ENCODE measurements around the gene DNHD1.

The DNHD1 gene

DNA sequence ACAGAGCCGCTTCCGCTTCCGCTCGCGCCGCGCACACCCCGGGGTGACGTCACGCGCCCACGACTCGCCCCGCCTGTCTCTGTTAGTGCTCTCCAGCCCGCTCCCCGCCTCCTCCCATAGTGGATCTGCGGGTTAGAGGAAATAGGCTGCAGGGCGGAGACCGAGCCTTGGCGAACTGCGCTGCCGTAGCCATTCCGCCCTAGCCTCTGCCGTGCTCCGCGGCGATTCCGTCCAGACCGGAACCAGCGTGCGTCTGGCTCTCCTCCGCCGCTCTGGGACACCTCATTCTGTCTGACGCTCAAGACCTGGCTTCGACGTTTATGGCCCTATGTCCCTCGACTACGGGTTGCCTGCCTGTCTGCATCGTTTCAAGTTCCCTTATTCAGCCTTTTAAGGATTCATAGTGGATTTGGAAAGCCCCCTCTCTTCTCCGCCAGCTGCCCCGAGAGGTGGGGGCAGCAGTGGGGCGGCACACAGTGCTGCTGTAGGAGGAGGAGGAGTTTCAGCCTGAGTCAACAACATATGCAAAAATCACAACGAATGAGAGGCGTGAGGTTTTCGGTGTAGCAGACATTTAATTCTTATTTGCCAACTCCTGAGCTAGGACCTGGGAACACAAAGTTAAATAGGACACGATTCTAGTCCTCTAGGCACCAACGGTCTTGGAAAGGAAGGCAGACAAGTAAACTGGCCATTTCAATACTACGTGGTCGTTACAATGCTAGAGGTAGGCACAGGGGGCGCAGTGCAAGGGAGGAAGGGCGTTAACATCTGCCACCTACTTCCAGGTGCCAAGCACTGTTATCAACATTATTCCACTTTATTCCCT is 115.3 kb downstream of the DNHD1 start, which contains the start of gene TAF10:
Gene TAF10, minus strand, starts transcription at position 4 of the 829 bp plus-strand sequence. CDS start 27 bp downstream, outside the sequence.
- peak; percentile 91 for DNase-seq (ENCODE audit: low read depth)

- DNase-seq (ENCODE audit: low read depth), result no peak
Observed at GRCh38 chr11:6613496-6613895, 116.4 kb downstream of the DNHD1 start.

- no peak for DNase-seq (ENCODE audit: low read depth)
Observed at GRCh38 chr11:6614446-6614845, 117.4 kb downstream of the DNHD1 start.

DNA sequence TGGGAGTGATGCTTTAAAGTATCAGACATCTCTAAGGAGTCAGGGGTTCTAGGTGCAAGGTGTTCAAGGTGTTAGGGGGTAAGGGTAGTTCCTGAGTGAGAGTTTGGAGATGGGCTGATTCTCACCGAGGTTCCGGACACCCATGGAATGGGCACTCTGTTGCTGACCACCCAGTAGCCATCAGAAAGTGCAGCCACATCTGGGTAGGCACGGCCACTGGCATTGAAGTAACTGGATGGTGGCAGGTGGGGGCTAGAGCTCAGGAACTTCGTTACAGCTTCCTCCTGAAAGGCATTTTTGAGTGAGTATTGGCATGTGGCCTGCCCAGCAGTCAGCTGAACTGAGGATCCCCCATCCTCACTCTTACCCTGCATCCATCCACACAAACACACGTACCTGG is 118.0 kb downstream of the DNHD1 start:
- DNase-seq (ENCODE audit: low read depth), result no peak

GRCh38 chr11:6615882-6616585 is 119.0 kb downstream of the DNHD1 start:
- no peak for DNase-seq (ENCODE audit: low read depth)

DNA sequence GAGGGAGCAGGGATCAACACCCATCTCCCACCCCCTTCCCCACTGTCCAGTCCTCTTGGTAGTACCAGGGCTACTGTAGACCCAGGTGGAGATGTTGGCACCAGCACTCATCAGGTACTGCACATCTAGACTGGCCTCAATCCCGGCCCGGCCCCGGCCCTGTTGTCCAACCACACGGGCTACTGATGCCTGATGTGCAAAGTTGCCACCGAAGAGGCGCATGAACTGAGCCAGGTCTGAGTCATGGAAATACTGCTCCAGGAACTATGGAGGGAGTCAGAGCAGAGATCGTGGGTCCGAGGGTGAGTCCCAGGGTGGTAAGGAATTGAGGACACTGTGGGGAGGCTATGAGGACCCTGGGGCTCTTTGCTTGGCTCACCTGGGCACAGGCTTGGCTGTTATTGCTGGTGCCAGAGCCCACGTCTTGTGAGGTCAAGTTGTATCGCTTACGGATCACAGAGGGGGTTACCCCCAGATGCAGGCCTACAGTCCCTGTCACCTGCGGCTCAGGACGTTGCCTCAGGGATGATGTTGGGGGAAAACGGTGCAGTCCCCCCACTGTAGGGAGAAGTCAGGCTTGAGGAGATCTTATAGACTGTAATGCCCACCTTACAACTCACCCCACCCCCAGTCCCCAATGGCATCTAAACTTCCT is 119.6 kb downstream of the DNHD1 start:
- no peak for DNase-seq (ENCODE audit: low read depth)

DNA sequence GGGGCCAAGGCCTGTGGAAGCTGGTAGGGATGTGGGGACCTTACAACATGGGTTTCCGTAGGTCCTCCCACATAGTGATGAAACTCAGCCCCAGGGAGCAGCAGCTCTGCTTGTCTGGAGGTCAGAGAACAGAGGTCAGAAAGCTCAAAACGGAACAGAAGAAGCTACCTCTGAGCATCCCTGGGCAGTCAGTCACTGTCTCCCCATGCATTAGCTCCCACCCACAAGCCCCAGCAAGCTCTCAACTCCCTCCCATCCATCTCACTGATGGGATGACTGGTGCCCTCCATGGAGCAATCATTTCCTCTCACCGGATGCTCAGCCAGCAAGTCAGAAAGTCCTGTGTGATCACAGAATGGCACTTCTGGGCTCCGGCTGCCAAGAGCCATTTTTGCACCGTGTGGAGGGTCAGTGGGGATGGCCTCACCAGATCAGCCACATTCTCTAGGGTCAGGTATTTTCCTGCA is 120.3 kb downstream of the DNHD1 start:
- no peak for DNase-seq (ENCODE audit: low read depth)

GRCh38 chr11:6618117-6619003 is 121.3 kb downstream of the DNHD1 start:
- DNase-seq (ENCODE audit: low read depth), result peak; percentile 73

- peak; percentile 85 for DNase-seq (ENCODE audit: low read depth)
Observed at GRCh38 chr11:6619004-6619745, 122.1 kb downstream of the DNHD1 start, which contains the start of gene TPP1. Gene TPP1 (minus strand): TSS chr11:6619422. CDS start chr11:6619400, 22 bp downstream.

DNA sequence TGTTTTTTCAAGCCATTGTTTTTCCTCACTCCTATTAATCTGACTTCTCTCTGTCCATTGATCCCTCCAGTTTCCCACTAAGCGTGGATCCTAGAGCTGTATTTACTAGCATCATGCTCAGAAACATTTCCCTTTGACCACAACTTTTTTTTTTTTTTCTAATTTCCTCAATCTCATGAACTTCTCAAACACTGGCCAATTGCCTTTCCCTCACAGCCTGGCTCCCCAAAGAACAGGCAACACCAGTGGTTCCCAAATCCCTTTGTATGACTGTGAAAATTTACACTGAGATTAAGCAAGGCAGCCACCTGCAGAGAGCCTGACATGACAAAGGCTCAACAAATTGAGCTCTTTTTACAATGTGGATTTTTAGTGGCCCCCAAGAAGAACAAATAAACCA is 123.6 kb downstream of the DNHD1 start:
- no peak for DNase-seq (ENCODE audit: low read depth)
